DMS 273 treated with DMSO at 0.1 percent for 48 hours (cell line): Measurements from ENCODE around the gene STK40.

Source experiments
- DNase-seq: peaks from one replicate; lab custom pipeline; 2025; lab: John Stamatoyannopoulos, UW

Gene STK40

GRCh38 chr1:36369061-36369861 is 16.5 kb downstream of the STK40 start:
- DNase-seq = no peak

GRCh38 chr1:36367798-36368197 is 17.9 kb downstream of the STK40 start:
- no peak for DNase-seq

- no peak for DNase-seq
Measured at GRCh38 chr1:36367066-36367465, 18.7 kb downstream of the STK40 start.

GRCh38 chr1:36366091-36366661 is 19.5 kb downstream of the STK40 start:
- peak; percentile 98 for DNase-seq

- DNase-seq = peak; percentile 58
Measured at GRCh38 chr1:36365381-36365780, 20.3 kb downstream of the STK40 start.

GRCh38 chr1:36359911-36360550 is 25.7 kb downstream of the STK40 start:
- no peak for DNase-seq

- DNase-seq = no peak
Measured at GRCh38 chr1:36359383-36359782, 26.3 kb downstream of the STK40 start.

GRCh38 chr1:36358514-36359084 is 27.1 kb downstream of the STK40 start:
- DNase-seq = no peak

GRCh38 chr1:36355811-36356210 is 29.9 kb downstream of the STK40 start:
- DNase-seq = no peak

- no peak for DNase-seq
Measured at GRCh38 chr1:36354486-36354885, 31.2 kb downstream of the STK40 start.

- no peak for DNase-seq
Measured at GRCh38 chr1:36352910-36353878, 32.5 kb downstream of the STK40 start.

GRCh38 chr1:36352125-36352909 is 33.4 kb downstream of the STK40 start:
- DNase-seq = no peak

GRCh38 chr1:36351227-36351977 is 34.3 kb downstream of the STK40 start:
- peak; percentile 15 for DNase-seq

GRCh38 chr1:36350659-36351226 is 35.0 kb downstream of the STK40 start:
- DNase-seq = no peak

GRCh38 chr1:36349839-36350238 is 35.9 kb downstream of the STK40 start:
- DNase-seq = no peak

GRCh38 chr1:36349241-36349671 is 36.5 kb downstream of the STK40 start:
- DNase-seq = no peak

- no peak for DNase-seq
Measured at GRCh38 chr1:36346741-36347370, 38.9 kb downstream of the STK40 start.

- no peak for DNase-seq
Measured at GRCh38 chr1:36345353-36345752, 40.4 kb downstream of the STK40 start.

GRCh38 chr1:36344395-36344680 is 41.4 kb downstream of the STK40 start:
- DNase-seq = no peak
